Caco-2 (cell line): Measurements from ENCODE around the gene PPFIA1. TPM values are rescaled to one million over a fixed set of nuclear protein-coding genes. Genes with fewer than 3 reads are reported as not detected.
A peak's percentile ranks its signal among the peaks of the same experiment; 100 is the strongest.

Experiments
- BruUV-seq: library from RNA; stranded (reverse); fragments of 400-500 nt; replicated peaks from 2 replicates; lab custom pipeline; 2021; lab: Mats Ljungman, UMichigan
- CTCF ChIA-PET: fragments of 300-600 bp; sonication (Branson Sonifier 250); formaldehyde crosslinking; loops from one replicate; lab custom pipeline; 2022; ENCODE audit warnings: antibody characterized with exemption; lab: Charles Lee
- POLR2A ChIA-PET: fragments of 300-600 bp; sonication (Branson Sonifier 250); formaldehyde crosslinking; loops from one replicate; lab custom pipeline; 2022; ENCODE audit warnings: antibody characterized with exemption; lab: Charles Lee
- DNase-seq, 2 experiments: peaks; one replicate each; pipeline versions ENCODE4 v3.0.0 to v3.0.0-alpha.2; 2020 to 2022
- H3K27me3 ChIP-seq: replicated peaks from 2 replicates; pipeline ENCODE4 v1.6.0; 2011; ENCODE audit warnings: low read length; ENCODE audit not compliant: control insufficient read depth, insufficient read depth
- H3K36me3 ChIP-seq: 2 replicates; pipeline ENCODE4 v1.5.1; 2011; ENCODE audit warnings: low read length; ENCODE audit not compliant: control insufficient read depth, insufficient read depth
- H3K4me1 ChIP-seq: fragments of 250-450 bp; sonication (Bioruptor Pico); 2 replicates; pipeline ENCODE4 v1.5.1; 2020; ENCODE audit warnings: mild to moderate bottlenecking
- H3K4me3 ChIP-seq: 2 replicates; pipeline ENCODE4 v1.5.1; 2011; ENCODE audit warnings: low read depth, mild to moderate bottlenecking, control low read depth, low read length
- H3K9me3 ChIP-seq: fragments of 250-450 bp; sonication (Bioruptor Pico); 2 replicates; pipeline ENCODE4 v1.5.1; 2020; ENCODE audit warnings: mild to moderate bottlenecking, moderate library complexity
- H3K27ac Mint-ChIP-seq: one replicate; pipeline ENCODE4 v1.8.0; 2022; ENCODE audit warnings: mixed read lengths; ENCODE audit not compliant: unreplicated experiment
- H3K27me3 Mint-ChIP-seq: one replicate; pipeline ENCODE4 v1.8.0; 2022; ENCODE audit warnings: mixed read lengths; ENCODE audit not compliant: insufficient read depth, unreplicated experiment
- H3K36me3 Mint-ChIP-seq: one replicate; pipeline ENCODE4 v1.8.0; 2022; ENCODE audit warnings: mild to moderate bottlenecking, mixed read lengths; ENCODE audit not compliant: insufficient read depth, unreplicated experiment
- H3K4me1 Mint-ChIP-seq: one replicate; pipeline ENCODE4 v1.8.0; 2022; ENCODE audit warnings: low read depth, mixed read lengths; ENCODE audit not compliant: unreplicated experiment
- H3K4me3 Mint-ChIP-seq: one replicate; pipeline ENCODE4 v1.8.0; 2022; ENCODE audit warnings: mild to moderate bottlenecking, moderate library complexity, mixed read lengths; ENCODE audit not compliant: unreplicated experiment
- H3K9me3 Mint-ChIP-seq: one replicate; pipeline ENCODE4 v1.8.0; 2022; ENCODE audit warnings: mixed read lengths; ENCODE audit not compliant: unreplicated experiment
- intact Hi-C: fragments of 100-400 bp; cut with micrococcal nuclease; formaldehyde crosslinking; loops from one replicate; pipeline ENCODE4 v1.10.0; 2022; ENCODE audit not compliant: unreplicated experiment
- total RNA-seq: library from RNA; stranded (reverse); gene quantifications from 2 replicates; pipeline ENCODE4 v1.2.3, GENCODE V29; 2022
- TF ChIP-seq, protein P1 (sequence below), 2 experiments: fragments of 200-600 bp in 1 of 2; IDR thresholded peaks; 1 replicate in 1 of 2; 2 replicates in 1 of 2; pipeline versions ENCODE4 v1.5.1 to v1.8.0; 2011 to 2022; ENCODE audit warnings: antibody characterized with exemption in 1 of 2, control low read depth in 1 of 2, inconsistent platforms in 1 of 2, low read depth in 1 of 2, low read length in 1 of 2, mild to moderate bottlenecking in 1 of 2, moderate library complexity in 1 of 2; ENCODE audit not compliant: insufficient read depth in 1 of 2, severe bottlenecking in 1 of 2, unreplicated experiment in 1 of 2

Gene PPFIA1
- total RNA-seq, 1 experiment from 2014 or later: 148 TPM

DNA sequence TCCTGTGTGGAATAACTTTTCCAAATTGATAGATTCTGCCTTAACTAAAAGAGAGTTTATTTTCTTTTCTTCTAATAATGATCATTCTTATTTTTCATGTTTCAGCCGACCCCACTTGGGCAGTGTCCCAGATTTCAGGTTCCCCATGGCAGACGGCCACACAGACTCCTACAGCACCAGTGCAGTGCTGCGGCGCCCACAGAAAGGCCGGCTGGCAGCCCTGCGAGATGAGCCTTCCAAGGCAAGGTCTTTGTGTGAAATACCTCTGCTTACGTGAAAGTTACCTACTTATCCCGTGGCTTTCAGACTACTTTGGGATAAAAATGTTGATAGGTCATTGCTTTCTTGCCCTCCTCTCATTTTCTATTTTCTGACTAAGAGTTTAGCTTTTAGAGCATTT is 68.6 kb downstream of the PPFIA1 start:
- H3K36me3 Mint-ChIP-seq: peaks cover 77% of the 10 kb centered on the region
- no peaks in the 10 kb centered on the region for H3K27me3 ChIP-seq
- no peak overlapping the region for H3K27ac Mint-ChIP-seq
- H3K4me3 Mint-ChIP-seq: no peak overlapping the region
- ChIA-PET POLR2A (no interaction called here), CTCF (no interaction called here)
- intact Hi-C loops: no loop called here
- H3K4me1 ChIP-seq: no peaks in the 10 kb centered on the region
- TF ChIP-seq, protein P1, sequence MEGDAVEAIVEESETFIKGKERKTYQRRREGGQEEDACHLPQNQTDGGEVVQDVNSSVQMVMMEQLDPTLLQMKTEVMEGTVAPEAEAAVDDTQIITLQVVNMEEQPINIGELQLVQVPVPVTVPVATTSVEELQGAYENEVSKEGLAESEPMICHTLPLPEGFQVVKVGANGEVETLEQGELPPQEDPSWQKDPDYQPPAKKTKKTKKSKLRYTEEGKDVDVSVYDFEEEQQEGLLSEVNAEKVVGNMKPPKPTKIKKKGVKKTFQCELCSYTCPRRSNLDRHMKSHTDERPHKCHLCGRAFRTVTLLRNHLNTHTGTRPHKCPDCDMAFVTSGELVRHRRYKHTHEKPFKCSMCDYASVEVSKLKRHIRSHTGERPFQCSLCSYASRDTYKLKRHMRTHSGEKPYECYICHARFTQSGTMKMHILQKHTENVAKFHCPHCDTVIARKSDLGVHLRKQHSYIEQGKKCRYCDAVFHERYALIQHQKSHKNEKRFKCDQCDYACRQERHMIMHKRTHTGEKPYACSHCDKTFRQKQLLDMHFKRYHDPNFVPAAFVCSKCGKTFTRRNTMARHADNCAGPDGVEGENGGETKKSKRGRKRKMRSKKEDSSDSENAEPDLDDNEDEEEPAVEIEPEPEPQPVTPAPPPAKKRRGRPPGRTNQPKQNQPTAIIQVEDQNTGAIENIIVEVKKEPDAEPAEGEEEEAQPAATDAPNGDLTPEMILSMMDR (IDR thresholded peaks at IDR 0.05; ENCODE audit: insufficient read depth in 1 of 2, low read depth in 1 of 2, low read length in 1 of 2, severe bottlenecking in 1 of 2, unreplicated experiment in 1 of 2): no peak
- H3K9me3 ChIP-seq: no peaks in the 10 kb centered on the region
- no TSS peak for BruUV-seq
- H3K4me3 ChIP-seq: no peak overlapping the region
- no peaks in the 10 kb centered on the region for H3K4me1 Mint-ChIP-seq
- H3K27me3 Mint-ChIP-seq: no peaks in the 10 kb centered on the region
- no peaks in the 10 kb centered on the region for H3K9me3 Mint-ChIP-seq
- no peak for DNase-seq
- H3K36me3 ChIP-seq: peaks cover 11% of the 10 kb centered on the region

DNA sequence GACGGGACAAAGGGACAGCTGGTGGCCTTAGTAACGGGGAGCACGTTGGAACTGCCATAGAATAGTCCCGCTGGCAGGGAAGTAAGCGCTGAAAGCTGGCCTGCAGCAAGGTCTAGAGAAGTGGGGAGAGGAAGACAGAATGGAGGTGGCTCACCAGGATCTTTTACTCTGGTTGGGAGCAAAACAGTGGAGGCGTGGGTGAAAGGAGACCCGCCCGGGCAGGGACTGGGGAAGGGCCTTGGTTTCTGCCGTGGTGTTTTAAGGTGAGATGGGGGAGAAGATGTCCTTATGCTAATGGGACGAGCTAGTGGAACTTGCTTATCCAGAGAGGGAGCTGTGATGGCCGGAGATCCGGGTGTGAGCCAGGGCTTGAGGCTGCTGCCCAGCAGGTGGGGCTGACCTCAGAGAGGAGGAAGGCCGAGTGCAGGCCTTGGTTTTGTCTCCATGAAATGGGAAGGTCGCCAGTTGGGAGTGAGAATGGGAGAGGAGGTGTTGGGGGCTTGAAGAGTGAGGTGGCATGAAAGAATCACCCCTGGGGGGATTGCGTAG is 71.5 kb downstream of the PPFIA1 start:
- ChIA-PET CTCF (interaction anchor here (0.5 to 1.3 kb wide), 2 partner anchors 11 to 80 kb away, joined by 3 to 6 read pairs; no protein-coding TSS in a partner anchor), POLR2A (no interaction called here)
- TF ChIP-seq, protein P1 (IDR thresholded peaks at IDR 0.05; ENCODE audit: insufficient read depth in 1 of 2, low read depth in 1 of 2, low read length in 1 of 2, severe bottlenecking in 1 of 2, unreplicated experiment in 1 of 2): no peak
- H3K27me3 ChIP-seq: no peaks in the 10 kb centered on the region
- peaks cover 73% of the 10 kb centered on the region for H3K36me3 Mint-ChIP-seq
- peaks cover 8% of the 10 kb centered on the region for H3K36me3 ChIP-seq
- intact Hi-C loops: no loop called here
- no peaks in the 10 kb centered on the region for H3K27me3 Mint-ChIP-seq
- BruUV-seq: no TSS peak
- H3K9me3 ChIP-seq: no peaks in the 10 kb centered on the region
- H3K9me3 Mint-ChIP-seq: no peaks in the 10 kb centered on the region
- H3K27ac Mint-ChIP-seq: peak overlapping the region; percentile 10
- H3K4me3 ChIP-seq: no peak overlapping the region
- no peaks in the 10 kb centered on the region for H3K4me1 Mint-ChIP-seq
- H3K4me1 ChIP-seq: no peaks in the 10 kb centered on the region
- peak in 1 of 2 experiments; percentile 22 for DNase-seq
- H3K4me3 Mint-ChIP-seq: no peak overlapping the region

DNA sequence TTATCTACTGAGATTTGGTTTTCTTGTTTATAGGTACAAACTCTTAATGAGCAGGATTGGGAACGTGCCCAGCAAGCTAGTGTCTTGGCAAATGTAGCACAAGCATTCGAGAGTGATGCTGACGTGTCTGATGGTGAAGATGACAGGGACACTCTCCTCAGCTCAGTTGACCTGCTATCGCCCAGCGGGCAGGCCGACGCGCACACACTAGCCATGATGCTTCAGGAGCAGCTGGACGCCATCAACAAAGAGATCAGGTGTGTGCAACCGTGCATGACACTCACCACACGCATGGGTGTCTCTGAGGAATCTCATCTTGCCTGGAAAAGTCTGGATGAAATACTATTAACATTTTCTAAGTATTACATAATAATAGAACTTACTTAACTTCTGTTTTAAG is 73.1 kb downstream of the PPFIA1 start:
- Mint-ChIP-seq H3K9me3 (no peaks in the 10 kb centered on the region), H3K4me3 (no peak overlapping the region), H3K36me3 (peaks cover 76% of the 10 kb centered on the region), H3K27ac (no peak overlapping the region), H3K4me1 (no peaks in the 10 kb centered on the region), H3K27me3 (no peaks in the 10 kb centered on the region)
- TF ChIP-seq, protein P1 (IDR thresholded peaks at IDR 0.05; ENCODE audit: insufficient read depth in 1 of 2, low read depth in 1 of 2, low read length in 1 of 2, severe bottlenecking in 1 of 2, unreplicated experiment in 1 of 2): no peak
- H3K4me3 ChIP-seq: no peak overlapping the region
- intact Hi-C loops: no loop called here
- ChIA-PET CTCF (no interaction called here), POLR2A (no interaction called here)
- no TSS peak for BruUV-seq
- DNase-seq: no peak
- no peaks in the 10 kb centered on the region for H3K4me1 ChIP-seq
- no peaks in the 10 kb centered on the region for H3K9me3 ChIP-seq
- peaks cover 8% of the 10 kb centered on the region for H3K36me3 ChIP-seq
- H3K27me3 ChIP-seq: no peaks in the 10 kb centered on the region
